ENCODE data around the gene TMTC4.
"Not testable (repeated sequence)": the region's sequence is repeated elsewhere in the genome, so short reads cannot be mapped to it uniquely, and the experiment has no call there.

TMTC4 gene

GRCh38 chr13:100633461-100633860 lies 41.1 kb downstream of the TMTC4 start:
- H3K27ac Mint-ChIP-seq, result no peak overlapping the region
- H3K4me3 Mint-ChIP-seq, result no peak overlapping the region
- intact Hi-C loops (cut with micrococcal nuclease), result no loop called here
- peaks cover 87% of the 10 kb centered on the region for H3K36me3 Mint-ChIP-seq (ENCODE audit: low read depth)
- no peaks in the 10 kb centered on the region for H3K4me1 Mint-ChIP-seq (ENCODE audit: low read depth)
- H3K9me3 Mint-ChIP-seq, result no peaks in the 10 kb centered on the region
- no peaks in the 10 kb centered on the region for H3K27me3 Mint-ChIP-seq

GRCh38 chr13:100630555-100630954 lies 44.0 kb downstream of the TMTC4 start:
- intact Hi-C loops (cut with micrococcal nuclease), result no loop called here
- Mint-ChIP-seq H3K9me3 (no peaks in the 10 kb centered on the region), H3K4me1 (ENCODE audit: low read depth) (no peaks in the 10 kb centered on the region), H3K36me3 (ENCODE audit: low read depth) (peaks cover 90% of the 10 kb centered on the region), H3K27ac (no peak overlapping the region), H3K27me3 (no peaks in the 10 kb centered on the region), H3K4me3 (no peak overlapping the region)

- Mint-ChIP-seq H3K4me1 (ENCODE audit: low read depth) (no peaks in the 10 kb centered on the region), H3K27ac (no peak overlapping the region)
Measured at GRCh38 chr13:100627120-100627519, 47.5 kb downstream of the TMTC4 start.

GRCh38 chr13:100625447-100625846 lies 49.1 kb downstream of the TMTC4 start:
- Mint-ChIP-seq H3K27me3 (no peaks in the 10 kb centered on the region), H3K27ac (no peak overlapping the region), H3K4me3 (no peak overlapping the region), H3K4me1 (ENCODE audit: low read depth) (no peaks in the 10 kb centered on the region), H3K36me3 (ENCODE audit: low read depth) (peaks cover 93% of the 10 kb centered on the region), H3K9me3 (no peaks in the 10 kb centered on the region)
- intact Hi-C loops (cut with micrococcal nuclease), result loop anchor here (5.0 kb wide), 1 partner anchor 53 kb away; no protein-coding TSS in a partner anchor

More at GRCh38 chr13:100627120-100627519, 47.5 kb downstream of the TMTC4 start:
- Mint-ChIP-seq H3K36me3 (ENCODE audit: low read depth) (peaks cover 90% of the 10 kb centered on the region), H3K27me3 (no peaks in the 10 kb centered on the region), H3K9me3 (no peaks in the 10 kb centered on the region), H3K4me3 (no peak overlapping the region)
- intact Hi-C loops (cut with micrococcal nuclease), result loop anchor here (5.0 kb wide), 1 partner anchor 55 kb away; no protein-coding TSS in a partner anchor

- H3K9me3 Mint-ChIP-seq, result peaks cover 8% of the 10 kb centered on the region
- H3K4me3 Mint-ChIP-seq, result no peak overlapping the region
- peaks cover 48% of the 10 kb centered on the region for H3K36me3 Mint-ChIP-seq (ENCODE audit: low read depth)
- no peaks in the 10 kb centered on the region for H3K27me3 Mint-ChIP-seq
- H3K27ac Mint-ChIP-seq, result no peak overlapping the region
- H3K4me1 Mint-ChIP-seq (ENCODE audit: low read depth), result no peaks in the 10 kb centered on the region
- intact Hi-C loops (cut with micrococcal nuclease), result no loop called here
Measured at GRCh38 chr13:100620792-100621191, 53.8 kb downstream of the TMTC4 start.

GRCh38 chr13:100619940-100620339 lies 54.7 kb downstream of the TMTC4 start:
- intact Hi-C loops (cut with micrococcal nuclease), result loop anchor here (10.0 kb wide), 1 partner anchor 55 kb away; the partner anchor contains the start of gene TMTC4
- Mint-ChIP-seq H3K4me3 (no peak overlapping the region), H3K36me3 (ENCODE audit: low read depth) (peaks cover 40% of the 10 kb centered on the region), H3K4me1 (ENCODE audit: low read depth) (no peaks in the 10 kb centered on the region), H3K27ac (no peak overlapping the region), H3K9me3 (peaks cover 8% of the 10 kb centered on the region), H3K27me3 (no peaks in the 10 kb centered on the region)

GRCh38 chr13:100618897-100619296 lies 55.7 kb downstream of the TMTC4 start:
- H3K4me1 Mint-ChIP-seq (ENCODE audit: low read depth); H3K9me3 Mint-ChIP-seq; H3K27me3 Mint-ChIP-seq; H3K4me3 Mint-ChIP-seq; H3K27ac Mint-ChIP-seq: not testable (repeated sequence)
- intact Hi-C loops (cut with micrococcal nuclease), result loop anchor here (10.0 kb wide), 1 partner anchor 56 kb away; the partner anchor contains the start of gene TMTC4
- H3K36me3 Mint-ChIP-seq (ENCODE audit: low read depth), result peaks cover 29% of the 10 kb centered on the region

GRCh38 chr13:100613031-100613430 lies 61.6 kb downstream of the TMTC4 start:
- no peak overlapping the region for H3K4me3 Mint-ChIP-seq
- intact Hi-C loops (cut with micrococcal nuclease), result loop anchor here (10.0 kb wide), 1 partner anchor 62 kb away; the partner anchor contains the start of gene TMTC4

GRCh38 chr13:100611678-100612492 lies 62.7 kb downstream of the TMTC4 start:
- peak overlapping the region; percentile 28 for H3K27ac Mint-ChIP-seq
- peaks cover 30% of the 10 kb centered on the region for H3K36me3 Mint-ChIP-seq (ENCODE audit: low read depth)
- H3K4me3 Mint-ChIP-seq, result no peak overlapping the region
- no peaks in the 10 kb centered on the region for H3K27me3 Mint-ChIP-seq
- H3K9me3 Mint-ChIP-seq, result no peaks in the 10 kb centered on the region
- intact Hi-C loops (cut with micrococcal nuclease), result loop anchor here (10.0 kb wide), 1 partner anchor 63 kb away; the partner anchor contains the start of gene TMTC4
- H3K4me1 Mint-ChIP-seq (ENCODE audit: low read depth), result peaks cover 50% of the 10 kb centered on the region

More at GRCh38 chr13:100613031-100613430, 61.6 kb downstream of the TMTC4 start:
- peaks cover 18% of the 10 kb centered on the region for H3K36me3 Mint-ChIP-seq (ENCODE audit: low read depth)
- peaks cover 6% of the 10 kb centered on the region for H3K9me3 Mint-ChIP-seq
- no peaks in the 10 kb centered on the region for H3K27me3 Mint-ChIP-seq
- no peak overlapping the region for H3K27ac Mint-ChIP-seq
- peaks cover 39% of the 10 kb centered on the region for H3K4me1 Mint-ChIP-seq (ENCODE audit: low read depth)

- Mint-ChIP-seq H3K36me3 (ENCODE audit: low read depth) (peaks cover 38% of the 10 kb centered on the region), H3K4me3 (no peak overlapping the region), H3K4me1 (ENCODE audit: low read depth) (peaks cover 62% of the 10 kb centered on the region), H3K27me3 (no peaks in the 10 kb centered on the region), H3K27ac (peak overlapping the region; percentile 81), H3K9me3 (no peaks in the 10 kb centered on the region)
- intact Hi-C loops (cut with micrococcal nuclease), result loop anchor here (10.0 kb wide), 1 partner anchor 64 kb away; the partner anchor contains the start of gene TMTC4
Measured at GRCh38 chr13:100610391-100611347, 63.9 kb downstream of the TMTC4 start.

GRCh38 chr13:100608906-100609305 lies 65.7 kb downstream of the TMTC4 start:
- H3K4me1 Mint-ChIP-seq (ENCODE audit: low read depth), result peaks cover 73% of the 10 kb centered on the region
- intact Hi-C loops (cut with micrococcal nuclease), result no loop called here

GRCh38 chr13:100608489-100608888 lies 66.1 kb downstream of the TMTC4 start:
- no peak overlapping the region for H3K4me3 Mint-ChIP-seq
- no peaks in the 10 kb centered on the region for H3K9me3 Mint-ChIP-seq
- H3K36me3 Mint-ChIP-seq (ENCODE audit: low read depth), result peaks cover 43% of the 10 kb centered on the region
- H3K4me1 Mint-ChIP-seq (ENCODE audit: low read depth), result peaks cover 73% of the 10 kb centered on the region
- peak overlapping the region; percentile 52 for H3K27ac Mint-ChIP-seq
- intact Hi-C loops (cut with micrococcal nuclease), result no loop called here
- no peaks in the 10 kb centered on the region for H3K27me3 Mint-ChIP-seq

More at GRCh38 chr13:100608906-100609305, 65.7 kb downstream of the TMTC4 start:
- Mint-ChIP-seq H3K9me3 (no peaks in the 10 kb centered on the region), H3K27ac (peak overlapping the region; percentile 52), H3K27me3 (no peaks in the 10 kb centered on the region), H3K4me3 (no peak overlapping the region), H3K36me3 (ENCODE audit: low read depth) (peaks cover 39% of the 10 kb centered on the region)

- Mint-ChIP-seq H3K4me1 (ENCODE audit: low read depth) (peaks cover 60% of the 10 kb centered on the region), H3K27me3 (no peaks in the 10 kb centered on the region), H3K9me3 (no peaks in the 10 kb centered on the region), H3K27ac (peak overlapping the region; percentile 69), H3K4me3 (no peak overlapping the region), H3K36me3 (ENCODE audit: low read depth) (peaks cover 42% of the 10 kb centered on the region)
- intact Hi-C loops (cut with micrococcal nuclease), result loop anchor here (2.0 kb wide), 1 partner anchor 16 kb away; the partner anchor contains the start of gene GGACT
Measured at GRCh38 chr13:100604918-100605710, 69.5 kb downstream of the TMTC4 start.

Measured in dendritic cell treated with granulocyte-macrophage colony-stimulating factor and Interleukin-4, amounts not matched to agents 40 ng/mL and 50 ng/mL, for 4 days (primary cell).